Adrenal gland (tissue), 12 donors: ENCODE measurements around the gene IL15. TPM values are rescaled to one million over a fixed set of nuclear protein-coding genes. Genes with fewer than 3 reads are reported as not detected.

ENCODE experiments used
- DNase-seq, 7 donors: peaks; one replicate each; pipeline ENCODE4 v3.0.0-alpha.2; 2019 to 2020
- H3K27ac ChIP-seq, 5 donors: fragments of 200-600 bp; sonication (generic) in 4 of 5; 1 replicate in 3 of 5; 2 replicates in 2 of 5; pipeline versions ENCODE4 v1.5.1 to v1.8.0; 2016 to 2020; ENCODE audit warnings: mild to moderate bottlenecking in 1 of 5
- H3K27me3 ChIP-seq: fragments of 200-600 bp; 2 replicates; pipeline ENCODE4 v1.8.0; 2021
- H3K36me3 ChIP-seq, 2 donors: fragments of 200-600 bp; replicated peaks in 1 of 2; 1 replicate in 1 of 2; 2 replicates in 1 of 2; pipeline versions ENCODE4 v1.5.1 to v1.8.0; 2018 to 2022
- H3K4me1 ChIP-seq, 2 donors: fragments of 200-600 bp; replicated peaks in 1 of 2; 1 replicate in 1 of 2; 2 replicates in 1 of 2; pipeline versions ENCODE4 v1.5.1 to v1.8.0; 2018 to 2021
- H3K4me3 ChIP-seq, 4 donors: fragments of 200-600 bp; sonication (generic) in 3 of 4; one replicate each; pipeline ENCODE4 v1.5.1; 2016 to 2018
- H3K9me3 ChIP-seq, 3 donors: fragments of 200-600 bp; sonication (generic) in 1 of 3; replicated peaks in 1 of 3; 1 replicate in 2 of 3; 2 replicates in 1 of 3; pipeline versions ENCODE4 v1.5.1 to v1.8.0; 2016 to 2021
- POLR2A ChIP-seq, 2 donors: fragments of 450-650 bp; IDR thresholded peaks; one replicate each; pipeline ENCODE4 v1.6.1; 2017; ENCODE audit warnings: antibody characterized with exemption in 2 of 2, mild to moderate bottlenecking in 2 of 2, moderate library complexity in 1 of 2
- WGBS, 4 donors: extraction: QIAGEN DNeasy Blood & Tissue Kit in 2 of 4; methylation state at CpG; one replicate each; pipeline versions ENCODE4 v1.1.5 to v1.1.7; 2013 to 2017; 5-methylcytosine and 5-hydroxymethylcytosine counted together
- intact Hi-C, 2 donors: fragments of 100-400 bp; cut with DNase I; formaldehyde crosslinking; loops; one replicate each; pipeline versions ENCODE4 v1.14.1 to v1.15.0; 2022 to 2023
- polyA plus RNA-seq, 3 donors: library from polyadenylated mRNA; stranded (reverse); fragments of 200-250 nt in 2 of 3; fragments of 350-450 nt in 1 of 3; fragmentation: Illumina TruSeq in 1 of 3; extraction: RNeasy Lipid Tissue Mini Kit (QIAGEN cat#74804) in 1 of 3; gene quantifications; one replicate each; pipeline ENCODE4 v1.2.3, GENCODE V29; 2013 to 2014
- total RNA-seq, 9 donors: library from RNA; depleted of rRNA in 4 of 9; stranded (reverse); fragments of >200 nt in 4 of 9; fragments of 120-200 nt in 1 of 9; fragmentation: NEBNext Ultra II Directional in 1 of 9; extraction: Animal tissue kit (Norgen Biotek cat#: 25700) in 1 of 9; gene quantifications; one replicate each; pipeline versions ENCODE4 v1.1.0 to v1.2.4, GENCODE V29; 2013 to 2023
- TF ChIP-seq, protein P1 (sequence below), 6 experiments: fragments of 450-650 bp in 4 of 6; fragments of 200-600 bp in 2 of 6; sonication (generic) in 1 of 6; IDR thresholded peaks; 1 replicate in 5 of 6; 2 replicates in 1 of 6; pipeline versions ENCODE4 v1.5.1 to v1.8.0; 2016 to 2021; ENCODE audit warnings: antibody characterized with exemption in 6 of 6, mild to moderate bottlenecking in 2 of 6, moderate library complexity in 1 of 6
- donor health status: healthy with polysubstance abuse.
- donor health status: Bipolar disorder and iron deficiency.
- donor health status: DM: yes; HTN: yes; CAD: no.
- donor health status: DM: no; HTN: no; CAD: no.
- donor health status: DM: no; HTN: no; CAD: no.
- donor health status: DM: yes; HTN: yes; CAD: no.

Gene IL15
- total and polyA plus RNA-seq, 12 donors, result 0.94 to 8.9 (median 3.2) TPM

DNA sequence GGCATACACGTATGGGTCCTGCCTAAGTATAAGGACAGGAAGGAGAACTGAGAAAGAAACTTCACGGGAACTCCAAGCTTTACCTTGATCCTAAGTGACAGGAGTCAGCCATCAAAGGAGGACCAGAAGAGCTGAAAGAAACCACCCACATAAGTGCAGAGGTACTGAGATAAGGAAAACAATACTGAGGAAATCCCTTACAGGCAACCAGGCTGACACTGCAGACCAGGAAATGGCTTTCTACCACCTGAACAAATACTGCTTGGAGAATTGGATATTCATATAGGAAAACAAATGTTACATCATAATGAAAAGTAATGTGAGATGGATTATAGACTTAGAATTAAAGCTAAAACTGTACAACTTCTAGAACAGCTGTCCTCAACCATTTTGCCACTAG lies 127.0 kb downstream of the IL15 start:
- Histone ChIP-seq H3K36me3 (no peaks in the 10 kb centered on the region), H3K27me3 (no peaks in the 10 kb centered on the region), H3K4me3 (no peak overlapping the region), H3K9me3 (no peaks in the 10 kb centered on the region), H3K4me1 (no peaks in the 10 kb centered on the region), H3K27ac (no peak overlapping the region)
- intact Hi-C loops, result no loop called here
- TF ChIP-seq, protein P1, sequence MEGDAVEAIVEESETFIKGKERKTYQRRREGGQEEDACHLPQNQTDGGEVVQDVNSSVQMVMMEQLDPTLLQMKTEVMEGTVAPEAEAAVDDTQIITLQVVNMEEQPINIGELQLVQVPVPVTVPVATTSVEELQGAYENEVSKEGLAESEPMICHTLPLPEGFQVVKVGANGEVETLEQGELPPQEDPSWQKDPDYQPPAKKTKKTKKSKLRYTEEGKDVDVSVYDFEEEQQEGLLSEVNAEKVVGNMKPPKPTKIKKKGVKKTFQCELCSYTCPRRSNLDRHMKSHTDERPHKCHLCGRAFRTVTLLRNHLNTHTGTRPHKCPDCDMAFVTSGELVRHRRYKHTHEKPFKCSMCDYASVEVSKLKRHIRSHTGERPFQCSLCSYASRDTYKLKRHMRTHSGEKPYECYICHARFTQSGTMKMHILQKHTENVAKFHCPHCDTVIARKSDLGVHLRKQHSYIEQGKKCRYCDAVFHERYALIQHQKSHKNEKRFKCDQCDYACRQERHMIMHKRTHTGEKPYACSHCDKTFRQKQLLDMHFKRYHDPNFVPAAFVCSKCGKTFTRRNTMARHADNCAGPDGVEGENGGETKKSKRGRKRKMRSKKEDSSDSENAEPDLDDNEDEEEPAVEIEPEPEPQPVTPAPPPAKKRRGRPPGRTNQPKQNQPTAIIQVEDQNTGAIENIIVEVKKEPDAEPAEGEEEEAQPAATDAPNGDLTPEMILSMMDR (IDR thresholded peaks at IDR 0.05), result no peak
- no peak for TF ChIP-seq POLR2A (IDR thresholded peaks at IDR 0.05)
- no peak for DNase-seq
- 58 to 79% (median 73%) methylated on average over 2 of the region's 2 CpGs for WGBS, 4 donors

- Histone ChIP-seq H3K4me1 (no peaks in the 10 kb centered on the region), H3K9me3 (no peaks in the 10 kb centered on the region), H3K27ac (no peak overlapping the region), H3K4me3 (no peak overlapping the region), H3K27me3 (no peaks in the 10 kb centered on the region), H3K36me3 (no peaks in the 10 kb centered on the region)
- intact Hi-C loops, result no loop called here
- TF ChIP-seq, protein P1 (IDR thresholded peaks at IDR 0.05), result no peak
- TF ChIP-seq POLR2A (IDR thresholded peaks at IDR 0.05), result no peak
- DNase-seq, result no peak
- 48 to 59% (median 53%) methylated on average over 4 of the region's 4 CpGs for whole genome bisulfite sequencing, 4 donors
Observed at GRCh38 chr4:141768954-141769353, 132.6 kb downstream of the IL15 start.

DNA sequence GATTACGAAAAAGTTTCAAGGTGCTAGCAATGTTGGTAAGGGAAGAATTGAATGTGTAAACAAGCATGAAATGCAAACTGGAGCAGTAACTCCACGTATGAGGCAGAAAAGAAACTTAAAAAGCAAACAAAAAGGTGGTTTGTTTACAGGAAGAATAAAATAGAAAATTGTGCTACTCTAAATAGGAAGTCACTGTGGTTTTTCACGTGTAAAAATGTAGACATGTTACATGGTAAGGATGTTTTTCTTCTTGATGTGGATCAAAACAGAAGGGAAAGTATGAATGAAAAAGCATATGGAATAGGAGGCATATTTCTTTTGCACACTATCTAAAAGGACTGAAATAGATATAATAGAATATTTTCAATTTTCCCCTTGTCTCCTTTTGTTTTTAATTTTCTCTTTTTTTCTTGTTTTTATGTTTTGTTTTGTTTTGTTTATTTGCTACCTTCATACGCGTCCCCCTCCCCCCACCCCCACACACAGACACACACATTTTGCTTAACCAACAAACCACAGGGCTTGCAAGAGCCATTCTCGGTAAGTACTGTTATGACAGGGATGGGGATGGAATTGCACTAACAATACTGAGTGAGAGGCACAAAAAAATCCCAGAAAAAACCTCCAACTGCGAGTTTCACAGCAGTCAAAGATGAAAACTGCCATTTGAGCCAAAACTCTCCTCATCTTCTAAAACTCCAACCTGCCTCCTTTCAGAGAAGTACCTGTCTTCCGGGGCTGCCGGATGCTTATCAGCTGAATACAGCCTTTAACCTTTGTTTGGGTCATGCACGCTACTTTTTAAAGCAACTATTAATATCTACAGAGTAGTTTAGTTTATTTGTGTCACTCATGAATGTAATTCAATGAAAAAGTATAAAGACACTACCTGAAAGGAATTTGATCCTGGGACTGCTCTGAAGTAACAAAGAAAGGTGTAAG lies 135.8 kb downstream of the IL15 start:
- intact Hi-C loops, result no loop called here
- H3K4me3 ChIP-seq, result no peak overlapping the region
- no peak overlapping the region for H3K27ac ChIP-seq
- H3K27me3 ChIP-seq, result peaks cover 3% of the 10 kb centered on the region
- 56 to 65% (median 60%) methylated on average over 10 of the region's 10 CpGs for WGBS, 4 donors
- H3K36me3 ChIP-seq, result no peaks in the 10 kb centered on the region
- DNase-seq, result no peak
- no peak for TF ChIP-seq POLR2A (IDR thresholded peaks at IDR 0.05)
- TF ChIP-seq, protein P1 (IDR thresholded peaks at IDR 0.05), result no peak
- H3K4me1 ChIP-seq, result no peaks in the 10 kb centered on the region
- H3K9me3 ChIP-seq, result no peaks in the 10 kb centered on the region

DNA sequence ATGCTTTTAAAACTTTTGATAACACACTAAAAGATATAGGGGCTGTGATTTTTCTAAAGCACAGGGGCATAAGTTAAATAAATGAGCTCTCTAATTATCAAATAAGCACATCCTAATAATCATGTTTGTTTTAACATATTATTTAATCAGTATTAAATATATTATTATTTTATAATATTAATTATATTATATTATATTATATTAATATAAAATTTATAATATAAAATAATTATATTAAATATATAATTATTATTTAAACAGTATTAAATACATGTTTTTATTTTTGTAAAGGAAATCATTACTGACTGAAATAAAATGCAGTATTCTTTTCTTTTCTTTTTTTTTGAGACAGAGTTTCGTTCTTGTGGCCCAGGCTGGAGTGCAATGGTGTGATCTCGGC lies 136.5 kb downstream of the IL15 start:
- intact Hi-C loops, result no loop called here
- WGBS, 4 donors, result 85 to 94% (median 90%) methylated on average over 2 of the region's 2 CpGs

More for the DNA sequence above, 136.5 kb downstream of the IL15 start:
- TF ChIP-seq, protein P1 (IDR thresholded peaks at IDR 0.05), result no peak
- TF ChIP-seq POLR2A (IDR thresholded peaks at IDR 0.05), result no peak
- H3K4me3 ChIP-seq, result no peak overlapping the region
- H3K27me3 ChIP-seq, result peaks cover 3% of the 10 kb centered on the region
- no peak overlapping the region for H3K27ac ChIP-seq
- no peaks in the 10 kb centered on the region for H3K4me1 ChIP-seq
- H3K9me3 ChIP-seq, result no peaks in the 10 kb centered on the region
- no peak for DNase-seq
- H3K36me3 ChIP-seq, result no peaks in the 10 kb centered on the region
